Colonic mucosa (tissue), 4 donors: ENCODE results near the gene DIP2B. TPM values are rescaled to one million over a fixed set of nuclear protein-coding genes. Genes with fewer than 3 reads are reported as not detected.
"Not testable (repeated sequence)": the region's sequence is repeated elsewhere in the genome, so short reads cannot be mapped to it uniquely, and the experiment has no call there.

ENCODE experiments used
- DNase-seq: peaks from one replicate; pipeline ENCODE4 v3.0.0-alpha.2; 2020
- H3K27ac ChIP-seq: fragments of 200-600 bp; one replicate; pipeline ENCODE4 v1.8.0; 2021
- H3K27me3 ChIP-seq: fragments of 200-600 bp; one replicate; pipeline ENCODE4 v1.8.0; 2021
- H3K36me3 ChIP-seq: fragments of 200-600 bp; one replicate; pipeline ENCODE4 v1.8.0; 2021
- H3K4me1 ChIP-seq: fragments of 200-600 bp; one replicate; pipeline ENCODE4 v1.8.0; 2021; ENCODE audit warnings: mild to moderate bottlenecking
- H3K4me3 ChIP-seq: fragments of 200-600 bp; one replicate; pipeline ENCODE4 v1.8.0; 2021
- H3K9ac ChIP-seq, 2 donors: one replicate each; pipeline ENCODE4 v1.7.0; 2013; ENCODE audit warnings: control low read depth in 2 of 2, low read depth in 2 of 2, low read length in 2 of 2
- H3K9me3 ChIP-seq: fragments of 200-600 bp; one replicate; pipeline ENCODE4 v1.8.0; 2021
- CTCF ChIP-seq: fragments of 200-600 bp; IDR thresholded peaks from one replicate; pipeline ENCODE4 v1.8.0; 2022; ENCODE audit warnings: antibody characterized with exemption, mild to moderate bottlenecking
- intact Hi-C: fragments of 100-400 bp; cut with DNase I; formaldehyde crosslinking; loops from one replicate; pipeline ENCODE4 v1.14.1; 2022
- total RNA-seq, 2 donors: library from RNA; stranded (reverse); fragmentation: NEBNext Ultra II Directional in 1 of 2; extraction: Animal tissue kit (Norgen Biotek cat#: 25700) in 1 of 2; gene quantifications; one replicate each; pipeline ENCODE4 v1.2.1, GENCODE V29; 2021
- donor health status: healthy.
- donor health status: DM: no; HTN: no; CAD: no.
- donor health status: DM: no; HTN: no; CAD: no.

Gene DIP2B
- total RNA-seq, 2 donors from 2014 or later = 34.3 to 36.8 TPM

- intact Hi-C loops = no loop called here
- H3K4me3 ChIP-seq = no peak overlapping the region
- H3K4me1 ChIP-seq = no peaks in the 10 kb centered on the region
- H3K27me3 ChIP-seq = no peaks in the 10 kb centered on the region
- no peaks in the 10 kb centered on the region for H3K36me3 ChIP-seq
- no peak overlapping the region for H3K9ac ChIP-seq
- H3K27ac ChIP-seq = no peak overlapping the region
- no peak for TF ChIP-seq CTCF
- H3K9me3 ChIP-seq = no peaks in the 10 kb centered on the region
- no peak for DNase-seq
These were observed 248.5 kb downstream of the DIP2B start for GRCh38 chr12:50753232-50753769.

GRCh38 chr12:50763639-50764285 is 259.0 kb downstream of the DIP2B start, which contains the start of gene ATF1:
ATF1 (plus strand) TSS chr12:50764101; CDS start chr12:50780146, 16,045 bp downstream.
- Histone ChIP-seq H3K27ac (peak within 1 kb of the TSS; percentile 80), H3K27me3 (no peaks in the 10 kb centered on the region), H3K4me1 (no peaks in the 10 kb centered on the region), H3K4me3 (peak within 1 kb of the TSS; percentile 91), H3K9me3 (no peaks in the 10 kb centered on the region), H3K36me3 (no peaks in the 10 kb centered on the region), H3K9ac (peak within 1 kb of the TSS; percentile 89 to 95)
- DNase-seq = peak; percentile 90
- intact Hi-C loops = no loop called here
- TF ChIP-seq CTCF = no peak

- H3K9me3 ChIP-seq = no peaks in the 10 kb centered on the region
- H3K27me3 ChIP-seq = no peaks in the 10 kb centered on the region
- peak overlapping the region; percentile 89 to 95 for H3K9ac ChIP-seq
- H3K27ac ChIP-seq = peak overlapping the region; percentile 80
- no peak for TF ChIP-seq CTCF
- H3K4me3 ChIP-seq = peak overlapping the region; percentile 91
- peak; percentile 56 for DNase-seq
- no peaks in the 10 kb centered on the region for H3K36me3 ChIP-seq
- H3K4me1 ChIP-seq = no peaks in the 10 kb centered on the region
- intact Hi-C loops = loop anchor here (5.0 kb wide), 2 partner anchors 58 to 223 kb away; no protein-coding TSS in a partner anchor
These were observed 259.7 kb downstream of the DIP2B start for GRCh38 chr12:50764286-50765094.

- no peaks in the 10 kb centered on the region for H3K36me3 ChIP-seq
- no peaks in the 10 kb centered on the region for H3K9me3 ChIP-seq
- peak; percentile 74 for TF ChIP-seq CTCF
- H3K9ac ChIP-seq = peak overlapping the region; percentile 89 to 95
- peak overlapping the region; percentile 91 for H3K4me3 ChIP-seq
- DNase-seq = peak; percentile 58
- H3K27me3 ChIP-seq = no peaks in the 10 kb centered on the region
- no peaks in the 10 kb centered on the region for H3K4me1 ChIP-seq
- H3K27ac ChIP-seq = peak overlapping the region; percentile 80
- intact Hi-C loops = loop anchor here (5.0 kb wide), 2 partner anchors 57 to 222 kb away; no protein-coding TSS in a partner anchor
These were observed 260.5 kb downstream of the DIP2B start for GRCh38 chr12:50765095-50765911.

GRCh38 chr12:50768391-50768790 is 263.6 kb downstream of the DIP2B start:
- Histone ChIP-seq H3K9me3 (no peaks in the 10 kb centered on the region), H3K4me1 (no peaks in the 10 kb centered on the region), H3K9ac (no peak overlapping the region), H3K27me3 (no peaks in the 10 kb centered on the region), H3K4me3 (no peak overlapping the region), H3K27ac (peak overlapping the region; percentile 58), H3K36me3 (no peaks in the 10 kb centered on the region)
- no peak for TF ChIP-seq CTCF
- no peak for DNase-seq
- intact Hi-C loops = loop anchor here (5.0 kb wide), 2 partner anchors 54 to 219 kb away; no protein-coding TSS in a partner anchor

- peak overlapping the region; percentile 58 for H3K27ac ChIP-seq
- intact Hi-C loops = loop anchor here (5.0 kb wide), 2 partner anchors 53 to 218 kb away; no protein-coding TSS in a partner anchor
- not testable (repeated sequence) for H3K4me3 ChIP-seq, H3K27me3 ChIP-seq, H3K4me1 ChIP-seq, H3K9ac ChIP-seq, H3K36me3 ChIP-seq, H3K9me3 ChIP-seq
- DNase-seq = peak; percentile 76
These were observed 264.0 kb downstream of the DIP2B start for GRCh38 chr12:50768813-50769212.
